ENCODE measurements around the gene DAPK1.

DAPK1 gene

GRCh38 chr9:87570000-87570908 is 72.6 kb downstream of the DAPK1 start:
- DNase-seq = no peak

DNA sequence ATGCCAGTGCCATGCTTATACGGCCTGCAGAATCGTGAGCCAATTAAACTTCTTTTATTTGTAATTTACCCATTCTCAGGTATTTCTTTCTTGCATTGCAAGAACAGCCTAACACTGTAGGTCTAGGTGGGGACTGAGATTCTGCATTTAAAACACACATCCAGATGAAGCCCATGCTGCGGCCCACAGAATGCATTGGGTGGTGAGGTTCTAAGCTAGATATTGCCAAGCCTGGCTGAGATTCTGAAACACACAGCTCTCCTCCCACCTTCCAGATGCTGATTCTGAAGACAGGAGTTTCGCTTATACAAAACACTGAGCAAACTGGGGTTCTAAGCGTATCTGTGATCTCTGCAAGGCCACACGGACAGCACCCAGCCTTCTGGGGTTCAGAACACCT is 75.1 kb downstream of the DAPK1 start:
- DNase-seq = no peak

DNA sequence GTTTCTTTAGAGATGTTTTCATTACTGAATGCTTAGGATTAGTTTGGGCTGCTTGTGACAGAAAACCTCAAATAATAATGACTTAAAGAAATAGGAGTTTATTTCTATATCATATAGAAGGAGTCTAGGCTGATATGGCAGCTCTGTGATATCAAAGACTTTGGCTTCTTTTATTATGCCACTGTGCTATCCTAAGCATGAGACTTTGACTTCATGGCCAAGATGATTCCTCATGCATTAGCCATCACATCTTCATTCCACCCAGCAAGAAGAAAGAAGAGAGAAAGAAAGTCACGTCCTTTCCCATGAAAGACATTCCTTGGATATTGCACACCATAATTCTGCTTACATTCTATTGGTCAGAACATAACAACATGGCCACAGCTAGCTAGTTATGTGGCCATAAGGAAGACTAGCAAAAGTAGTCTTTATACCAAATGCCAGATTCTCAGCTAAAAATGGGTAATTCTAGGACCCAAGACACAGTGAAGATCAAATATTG is 76.2 kb downstream of the DAPK1 start:
- DNase-seq = no peak

DNA sequence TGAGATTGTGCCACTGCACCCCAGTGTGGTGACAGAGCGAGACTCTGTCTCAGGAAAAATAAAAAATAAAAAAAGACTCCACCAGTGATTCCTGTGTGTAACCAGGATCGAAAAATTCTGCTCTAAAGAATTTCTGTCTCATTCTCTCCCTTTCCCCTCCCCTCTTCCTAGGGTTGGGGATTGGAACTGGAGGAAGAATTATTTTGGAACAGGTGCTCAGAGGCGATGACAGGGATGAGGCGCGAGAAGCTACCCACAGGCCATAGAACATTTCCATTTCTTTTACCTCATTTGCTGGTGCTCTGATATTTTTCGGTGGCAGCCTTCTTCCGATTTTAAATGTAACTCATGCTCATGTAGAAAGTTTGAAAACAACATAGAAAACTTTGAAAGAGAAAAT is 80.1 kb downstream of the DAPK1 start:
- no peak for DNase-seq

DNA sequence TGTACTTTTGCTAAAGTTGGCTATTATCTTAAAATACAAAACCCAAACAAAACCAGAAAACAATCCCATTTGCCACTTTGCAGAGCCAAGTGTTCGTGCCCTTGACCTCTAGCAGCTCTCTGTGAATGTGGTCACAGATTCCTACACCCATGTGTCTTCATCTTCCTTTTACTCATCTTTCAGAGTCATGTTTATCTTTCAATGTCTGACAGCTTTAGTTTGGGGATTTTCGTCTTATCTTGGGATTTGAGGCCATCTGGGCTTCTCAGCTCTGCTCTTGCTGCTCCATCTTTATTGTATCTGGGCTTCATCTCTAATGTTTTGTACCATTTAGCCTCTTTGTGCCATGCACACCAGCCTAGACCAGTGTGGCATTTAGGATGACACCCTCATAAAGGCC is 81.0 kb downstream of the DAPK1 start:
- no peak for DNase-seq

DNA sequence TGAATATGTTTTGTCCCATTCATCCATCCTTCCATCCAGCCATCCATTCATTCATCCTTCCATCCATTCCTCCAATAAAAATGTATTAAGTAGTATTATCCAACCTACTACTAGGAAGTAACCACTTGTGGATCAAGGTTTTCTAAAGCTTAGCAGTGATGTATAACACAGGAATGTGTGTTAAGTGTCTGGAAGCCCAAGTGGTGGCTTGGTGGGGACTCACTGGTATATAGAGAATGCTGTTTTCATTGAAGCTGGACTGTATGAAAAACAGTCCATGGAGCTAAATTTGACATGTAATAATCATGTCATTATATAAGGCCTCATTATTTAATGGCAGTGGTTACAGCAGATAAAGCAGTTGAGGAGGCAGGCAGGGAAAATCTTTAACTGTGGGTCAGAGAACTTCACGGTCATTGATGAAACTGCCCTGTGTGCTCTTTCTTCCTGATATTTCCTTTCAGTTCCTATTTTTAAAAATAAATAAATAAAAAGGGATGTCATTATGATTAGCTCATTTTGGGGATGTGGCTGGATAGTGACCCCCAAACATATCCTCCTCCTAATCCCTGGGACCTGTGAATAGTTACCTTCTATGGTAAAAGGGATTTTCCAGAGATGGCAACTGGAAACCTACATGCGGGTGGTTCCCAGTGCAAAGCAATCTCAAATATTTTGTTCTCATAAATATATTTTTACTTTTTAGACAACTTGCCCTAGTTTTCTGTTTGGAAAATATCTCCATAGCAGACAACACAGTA is 82.3 kb downstream of the DAPK1 start:
- DNase-seq = no peak

GRCh38 chr9:87580941-87581438 is 83.3 kb downstream of the DAPK1 start:
- no peak for DNase-seq

- no peak for DNase-seq
These were observed 83.8 kb downstream of the DAPK1 start for GRCh38 chr9:87581513-87581912.

GRCh38 chr9:87581949-87582637 is 84.4 kb downstream of the DAPK1 start:
- no peak for DNase-seq

DNA sequence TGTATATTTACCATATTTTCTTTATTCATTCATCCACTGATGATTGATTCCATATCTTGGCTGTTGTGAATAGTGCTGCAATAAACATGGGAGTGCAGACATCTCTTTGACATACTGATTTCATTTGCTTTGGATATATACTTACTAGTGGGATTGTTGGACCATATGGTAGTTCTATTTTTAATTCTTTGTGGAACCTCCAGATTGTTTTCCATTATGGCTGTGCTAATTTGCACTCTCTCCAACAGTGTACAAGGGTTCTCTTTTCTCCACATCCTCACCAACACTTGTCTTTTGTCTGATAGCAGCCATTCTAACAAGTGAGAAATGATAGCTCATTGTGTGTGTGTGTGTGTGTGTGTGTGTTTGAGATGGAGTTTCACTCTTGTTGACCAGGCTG is 86.7 kb downstream of the DAPK1 start:
- DNase-seq = no peak

DNA sequence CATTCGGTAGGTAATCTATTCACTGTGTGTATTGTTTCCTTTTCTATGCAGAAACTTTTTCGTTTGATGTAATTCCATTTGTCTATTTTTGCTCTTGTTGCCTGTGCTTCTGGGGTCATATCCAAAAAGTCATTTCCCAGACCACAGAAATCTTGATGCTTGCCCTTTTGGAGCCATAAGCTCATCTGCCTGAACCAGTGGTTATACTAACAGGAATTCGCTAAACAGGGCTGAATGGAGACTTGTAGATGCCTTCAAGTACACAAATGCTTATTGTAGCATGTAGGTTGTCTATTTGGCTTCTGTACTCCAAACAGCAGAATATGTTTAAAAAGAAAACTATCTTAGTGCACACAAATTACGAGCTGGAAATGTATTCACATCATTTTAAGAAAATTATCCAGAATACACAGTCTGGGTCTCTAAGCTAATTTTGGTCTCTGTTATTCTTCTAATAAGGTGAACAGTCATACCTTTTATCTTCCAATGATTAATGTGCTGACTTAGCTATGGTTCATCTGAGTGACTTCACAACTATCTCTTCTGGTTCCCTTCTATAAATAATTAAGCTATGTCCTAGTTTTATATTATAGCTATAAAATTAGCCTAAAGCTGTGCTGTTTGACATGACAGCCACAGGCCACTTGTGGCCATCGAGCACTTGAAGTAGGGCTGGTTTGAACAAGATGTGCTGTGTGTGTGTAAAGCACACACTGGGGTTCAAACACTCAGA is 87.6 kb downstream of the DAPK1 start:
- DNase-seq = no peak

DNA sequence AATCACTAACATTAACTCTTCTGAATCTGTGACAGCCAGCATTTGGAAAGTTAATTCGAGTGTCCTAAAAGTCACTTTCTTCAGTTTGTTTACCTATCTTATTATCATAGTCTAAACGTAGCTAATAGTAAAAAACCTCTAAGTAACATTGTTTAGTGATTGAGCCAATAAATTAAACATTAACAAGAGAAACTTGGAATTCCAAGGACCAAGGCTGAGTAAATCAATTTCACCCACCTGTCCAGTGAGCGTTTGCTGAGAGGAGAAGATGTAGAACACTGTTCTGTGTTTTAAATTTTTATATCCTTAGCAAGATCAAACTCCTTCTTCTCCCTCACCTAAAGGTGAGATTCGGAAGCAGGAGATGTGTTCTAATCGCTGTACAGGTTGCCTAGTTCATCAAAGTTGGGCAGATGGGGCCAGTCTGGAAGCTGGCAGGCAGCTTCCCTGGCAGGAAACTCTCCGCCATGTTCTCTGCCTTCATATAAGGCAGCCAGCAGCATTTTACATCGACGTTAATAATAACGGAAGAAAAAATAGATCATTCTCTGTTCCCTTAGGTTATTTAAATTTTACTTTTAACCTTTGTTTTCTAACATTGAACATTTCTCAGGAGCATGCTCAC is 89.2 kb downstream of the DAPK1 start:
- no peak for DNase-seq

DNA sequence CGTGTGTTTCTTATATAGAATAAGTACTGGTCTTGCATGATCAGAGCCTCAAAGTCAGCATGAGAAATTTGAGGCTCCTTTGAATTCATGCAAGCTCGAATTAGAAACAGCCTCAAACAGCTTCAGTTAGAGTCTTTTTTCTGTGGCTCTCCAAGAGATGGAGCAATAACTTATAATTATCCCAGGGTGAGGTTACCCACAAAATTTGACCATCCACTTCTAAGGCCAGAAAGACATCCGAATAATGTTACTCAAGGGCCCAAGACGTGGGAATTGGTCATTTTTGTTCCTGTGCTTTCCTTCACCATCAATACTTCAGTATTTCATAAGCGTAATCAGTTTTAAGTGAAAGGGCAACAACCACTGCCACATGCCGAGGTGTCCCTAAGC is 89.7 kb downstream of the DAPK1 start:
- no peak for DNase-seq

- DNase-seq = no peak
These were observed 90.2 kb downstream of the DAPK1 start for GRCh38 chr9:87587864-87588263.

DNA sequence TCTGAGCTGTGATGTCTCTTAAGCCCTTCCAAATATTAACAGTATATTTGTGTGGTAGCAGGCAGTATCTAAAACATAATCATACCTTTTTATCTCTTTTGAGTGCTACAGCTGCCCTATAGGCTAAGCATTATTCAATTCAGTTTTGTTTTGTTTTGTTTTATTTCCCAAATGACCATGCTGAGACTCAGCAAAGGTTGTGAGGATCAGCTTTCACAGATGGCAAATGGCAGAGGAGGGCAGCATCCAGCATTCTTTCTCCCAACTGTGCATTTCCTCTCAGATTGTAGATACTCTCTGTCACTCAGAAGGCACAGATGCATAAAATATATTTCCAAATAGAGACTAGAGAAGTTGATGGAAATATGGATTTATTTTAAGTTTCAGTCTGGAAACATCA is 90.7 kb downstream of the DAPK1 start:
- no peak for DNase-seq

DNA sequence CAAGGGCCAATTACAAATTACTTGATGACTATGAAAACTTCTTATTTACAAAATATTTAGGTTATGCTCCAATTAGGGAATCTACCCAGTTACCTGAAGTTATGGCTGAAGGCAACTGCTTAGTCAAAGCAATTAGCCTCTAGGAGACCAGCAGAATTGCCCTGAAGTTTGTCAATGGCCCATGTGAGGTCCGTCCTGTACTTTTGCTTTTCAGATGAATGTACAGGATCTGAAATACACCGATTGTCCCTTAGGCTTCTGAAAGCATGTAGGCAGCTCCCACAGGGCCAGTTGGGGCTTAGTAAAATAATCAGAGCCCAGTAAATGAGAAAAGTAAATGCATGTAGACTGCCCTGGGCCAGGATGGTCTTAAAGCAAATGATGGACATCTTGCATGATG is 93.3 kb downstream of the DAPK1 start:
- no peak for DNase-seq

GRCh38 chr9:87592554-87593358 is 95.1 kb downstream of the DAPK1 start:
- no peak for DNase-seq

DNA sequence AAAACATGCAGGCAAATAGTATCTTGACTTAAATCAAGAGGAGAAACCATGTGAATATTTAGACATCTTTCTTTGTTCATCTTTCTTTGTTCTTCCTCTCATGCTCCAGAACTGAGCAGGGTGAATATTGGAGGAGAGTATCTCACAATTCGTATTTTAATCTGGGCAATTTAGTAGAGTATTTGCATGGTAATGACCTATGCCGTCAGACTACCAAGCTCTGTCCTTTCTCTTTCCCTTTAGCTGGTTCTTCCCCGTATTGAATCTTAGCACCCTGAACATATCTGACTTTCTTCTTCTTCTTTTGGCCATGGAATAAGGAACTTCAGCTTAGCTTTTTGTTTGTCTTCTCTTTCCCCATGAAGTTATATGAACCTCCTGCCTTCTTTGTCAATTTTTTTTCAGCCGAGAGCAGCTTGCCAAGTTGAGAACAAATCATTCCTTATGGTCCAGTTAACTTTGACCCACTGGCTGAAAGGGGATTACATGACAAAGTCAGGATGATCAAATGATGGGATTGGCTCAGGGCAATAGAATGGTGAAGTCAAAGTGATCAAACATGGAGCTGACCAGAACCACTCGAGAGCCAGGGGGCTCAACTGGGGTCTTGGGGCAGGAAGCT is 95.8 kb downstream of the DAPK1 start:
- DNase-seq = no peak

GRCh38 chr9:87594194-87594593 is 96.5 kb downstream of the DAPK1 start:
- DNase-seq = no peak

DNA sequence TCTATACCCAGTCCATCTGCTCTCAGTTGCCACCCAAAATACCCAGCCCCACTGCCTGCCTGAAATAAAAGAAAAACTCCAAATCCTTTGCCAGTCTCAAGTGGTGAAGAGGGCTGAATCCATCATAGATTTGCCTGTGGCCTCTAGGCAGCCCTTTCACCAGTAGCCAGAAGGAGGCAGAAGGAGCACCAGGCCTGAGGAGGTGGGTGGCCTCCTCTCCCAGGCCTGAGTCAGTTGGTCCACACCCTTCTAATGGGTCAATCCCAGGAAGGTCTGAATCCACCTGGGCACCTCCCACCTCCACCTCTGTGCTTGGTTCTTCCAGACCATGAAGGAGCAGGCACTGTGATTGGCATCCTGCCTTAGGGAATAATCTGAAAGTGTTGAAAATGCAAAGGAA is 97.0 kb downstream of the DAPK1 start:
- no peak for DNase-seq

GRCh38 chr9:87595610-87596009 is 97.9 kb downstream of the DAPK1 start:
- no peak for DNase-seq
